Liver (tissue), 9 donors: Measurements from ENCODE around the gene ALDH16A1. TPM values are rescaled to one million over a fixed set of nuclear protein-coding genes. Genes with fewer than 3 reads are reported as not detected.

Source experiments
- DNase-seq: peaks from one replicate; pipeline ENCODE4 v3.0.0-alpha.2; 2017; ENCODE audit warnings: low spot score
- H3K27ac ChIP-seq, 2 donors: one replicate each; pipeline ENCODE4 v1.7.0; 2013; ENCODE audit warnings: inconsistent platforms in 2 of 2, low read length in 2 of 2, control low read depth in 1 of 2, low read depth in 1 of 2, mild to moderate bottlenecking in 1 of 2
- H3K27me3 ChIP-seq, 4 donors: one replicate each; pipeline versions ENCODE4 v1.6.1 to v1.7.0; 2013; ENCODE audit warnings: low read length in 3 of 4, inconsistent platforms in 1 of 4, mild to moderate bottlenecking in 1 of 4, moderate library complexity in 1 of 4; ENCODE audit not compliant: control insufficient read depth in 4 of 4, insufficient read depth in 4 of 4
- H3K36me3 ChIP-seq, 4 donors: one replicate each; pipeline versions ENCODE4 v1.6.1 to v1.7.0; 2013; ENCODE audit warnings: low read length in 3 of 4, mild to moderate bottlenecking in 3 of 4, low read depth in 1 of 4, moderate library complexity in 1 of 4; ENCODE audit not compliant: control insufficient read depth in 4 of 4, insufficient read depth in 3 of 4
- H3K4me1 ChIP-seq, 4 donors: one replicate each; pipeline versions ENCODE4 v1.6.1 to v1.7.0; 2013; ENCODE audit warnings: low read length in 3 of 4, mild to moderate bottlenecking in 3 of 4, moderate library complexity in 1 of 4; ENCODE audit not compliant: control insufficient read depth in 4 of 4, insufficient read depth in 4 of 4
- H3K4me3 ChIP-seq, 3 donors: one replicate each; pipeline versions ENCODE4 v1.6.1 to v1.7.0; 2013; ENCODE audit warnings: low read length in 3 of 3, control low read depth in 1 of 3, low read depth in 1 of 3, mild to moderate bottlenecking in 1 of 3
- H3K9ac ChIP-seq, 2 donors: one replicate each; pipeline ENCODE4 v1.7.0; 2013; ENCODE audit warnings: low read length in 2 of 2, mild to moderate bottlenecking in 2 of 2, moderate library complexity in 2 of 2, control low read depth in 1 of 2, low read depth in 1 of 2
- H3K9me3 ChIP-seq, 4 donors: one replicate each; pipeline versions ENCODE4 v1.6.1 to v1.7.0; 2013; ENCODE audit warnings: low read length in 3 of 4; ENCODE audit not compliant: control insufficient read depth in 4 of 4
- EGR1 ChIP-seq, 2 donors: IDR thresholded peaks; 2 replicates each; pipeline ENCODE4 v1.6.1; 2016 to 2018; ENCODE audit warnings: antibody characterized with exemption in 2 of 2, low read depth in 2 of 2
- FOXA1 ChIP-seq: IDR thresholded peaks from 2 replicates; pipeline ENCODE4 v1.6.1; 2016; ENCODE audit warnings: antibody characterized with exemption
- FOXA2 ChIP-seq: IDR thresholded peaks from 2 replicates; pipeline ENCODE4 v1.6.1; 2016; ENCODE audit warnings: antibody characterized with exemption
- GABPA ChIP-seq, 2 donors: IDR thresholded peaks in 1 of 2; conservative IDR thresholded peaks in 1 of 2; 2 replicates each; pipeline ENCODE4 v1.6.1; 2016; ENCODE audit warnings: antibody characterized with exemption in 2 of 2, mild to moderate bottlenecking in 1 of 2, moderate library complexity in 1 of 2
- NR2F2 ChIP-seq: IDR thresholded peaks from 2 replicates; pipeline ENCODE4 v1.6.1; 2016; ENCODE audit warnings: antibody characterized with exemption
- REST ChIP-seq: IDR thresholded peaks from 2 replicates; pipeline ENCODE4 v1.6.1; 2016; ENCODE audit warnings: antibody characterized with exemption, mild to moderate bottlenecking
- RXRA ChIP-seq, 2 donors: IDR thresholded peaks; 2 replicates each; pipeline ENCODE4 v1.6.1; 2017 to 2018; ENCODE audit warnings: antibody characterized with exemption in 2 of 2, mild to moderate bottlenecking in 1 of 2
- SP1 ChIP-seq: IDR thresholded peaks from 2 replicates; pipeline ENCODE4 v1.6.1; 2018; ENCODE audit warnings: antibody characterized with exemption, mild to moderate bottlenecking
- WGBS: extraction: QIAGEN DNeasy Blood & Tissue Kit; methylation state at CpG from one replicate; pipeline ENCODE4 v1.1.7; 2013; 5-methylcytosine and 5-hydroxymethylcytosine counted together
- polyA plus RNA-seq, 2 donors: library from polyadenylated mRNA; stranded (reverse) in 1 of 2; unstranded in 1 of 2; fragments of 200-250 nt in 1 of 2; fragments of >200 nt in 1 of 2; fragmentation: Nextera tagmentation in 1 of 2; extraction: Ambion mirVana in 1 of 2; gene quantifications; one replicate each; pipeline versions ENCODE4 v1.2.1 to v1.2.3, GENCODE V29; 2013 to 2015
- total RNA-seq, 2 donors: library from RNA; depleted of rRNA; stranded (reverse); fragments of >200 nt; gene quantifications; one replicate each; pipeline ENCODE4 v1.2.3, GENCODE V29; 2014
- donor health status: healthy.
- donor health status: healthy.
- donor health status: healthy.
- donor health status: healthy.
- donor health status: healthy.

Gene ALDH16A1
- total and polyA plus RNA-seq, 4 donors = 5.2 to 35.8 (median 21.5) TPM

GRCh38 chr19:49425922-49426592, 27.0 kb upstream of the ALDH16A1 start:
- Histone ChIP-seq H3K27me3 (peaks cover 6 to 35% (median 18%) of the 10 kb centered on the region in 4 donors), H3K36me3 (no peaks in the 10 kb centered on the region), H3K4me3 (no peak overlapping the region), H3K9ac (no peak overlapping the region), H3K27ac (no peak overlapping the region), H3K4me1 (peaks cover 5 to 11% (median 7%) of the 10 kb centered on the region in 4 donors), H3K9me3 (no peaks in the 10 kb centered on the region)
- no peak for TF ChIP-seq EGR1 (IDR thresholded peaks at IDR 0.05; ENCODE audit: low read depth in 2 of 2)
- no peak for TF ChIP-seq FOXA1
- 4% methylated on average over 30 of the region's 30 CpGs for WGBS
- no peak for DNase-seq

- no peak overlapping the region for H3K27ac ChIP-seq
- H3K36me3 ChIP-seq = no peaks in the 10 kb centered on the region
- DNase-seq = no peak
- peaks cover 4 to 29% (median 21%) of the 10 kb centered on the region in 4 donors for H3K27me3 ChIP-seq
- H3K9ac ChIP-seq = no peak overlapping the region
- WGBS = 40% methylated on average over 12 of the region's 12 CpGs
- peaks cover 3 to 9% (median 5%) of the 10 kb centered on the region in 4 donors for H3K4me1 ChIP-seq
- H3K4me3 ChIP-seq = no peak overlapping the region
- TF ChIP-seq RXRA (IDR thresholded peaks at IDR 0.05) (no peak), SP1 (no peak), FOXA2 (no peak), REST (no peak)
- H3K9me3 ChIP-seq = peaks cover 0 to 2% (median 0%) of the 10 kb centered on the region in 4 donors
Observed at GRCh38 chr19:49427339-49427738, 25.7 kb upstream of the ALDH16A1 start.

- no peak overlapping the region for H3K9ac ChIP-seq
- peaks cover 0 to 26% (median 20%) of the 10 kb centered on the region in 4 donors for H3K27me3 ChIP-seq
- H3K4me3 ChIP-seq = no peak overlapping the region
- H3K4me1 ChIP-seq = peaks cover 0 to 3% (median 1%) of the 10 kb centered on the region in 4 donors
- 3% methylated on average over 45 of the region's 45 CpGs for WGBS
- no peak overlapping the region for H3K27ac ChIP-seq
- no peak for DNase-seq
- no peaks in the 10 kb centered on the region for H3K36me3 ChIP-seq
- no peak for TF ChIP-seq NR2F2
- TF ChIP-seq GABPA (IDR thresholded peaks at IDR 0.05 in 1 of 2, conservative IDR thresholded peaks at IDR 0.05 in 1 of 2) = no peak
- TF ChIP-seq RXRA (IDR thresholded peaks at IDR 0.05) = no peak
- H3K9me3 ChIP-seq = peaks cover 0 to 2% (median 0%) of the 10 kb centered on the region in 4 donors
Observed at GRCh38 chr19:49427855-49428546, 25.0 kb upstream of the ALDH16A1 start.
